ENCODE measurements around the gene TBC1D17. TPM values are rescaled to one million over a fixed set of nuclear protein-coding genes. Genes with fewer than 3 reads are reported as not detected.

The TBC1D17 gene
- total RNA-seq, 1 experiment from 2014 or later, result 17.8 TPM

- ATAC-seq, result no peak
- Histone ChIP-seq H3K4me1 (ENCODE audit: insufficient read depth, low read length) (no peaks in the 10 kb centered on the region), H3K36me3 (ENCODE audit: low read depth, low read length) (peaks cover 12% of the 10 kb centered on the region; the same call in 1 of the 2 replicates), H2AFZ (ENCODE audit: low read length) (no peak overlapping the region), H4K20me1 (ENCODE audit: low read length) (no peaks in the 10 kb centered on the region), H3K4me2 (ENCODE audit: low read length) (no peak overlapping the region), H3K9me3 (ENCODE audit: low read length) (no peaks in the 10 kb centered on the region), H3K9me2 (replicated peaks; ENCODE audit: low read length) (no peaks in the 10 kb centered on the region), H3K9ac (ENCODE audit: low read length) (no peak overlapping the region), H3K27ac (ENCODE audit: low read length) (no peak overlapping the region), H3F3A (ENCODE audit: low read length, unreplicated experiment) (no peaks in the 10 kb centered on the region), H3K4me3 (ENCODE audit: low read length) (no peak overlapping the region), H3K79me2 (ENCODE audit: low read length) (peaks cover 5% of the 10 kb centered on the region), H3K27me3 (ENCODE audit: low read length) (no peaks in the 10 kb centered on the region)
- BruUV-seq (replicated peaks), result no TSS peak
- no peak for DNase-seq
- TF ChIP-seq EZH2phosphoT487 (IDR thresholded peaks at IDR 0.05; ENCODE audit: borderline replicate concordance, low read length), result no peak
- TF ChIP-seq EZH2 (IDR thresholded peaks at IDR 0.05; ENCODE audit: low read length, unreplicated experiment), result no peak
- no peak for TF ChIP-seq CTCF (conservative IDR thresholded peaks at IDR 0.05; ENCODE audit: low read depth, low read length)
- CTCF ChIA-PET, result no interaction called here
- intact Hi-C loops (cut with micrococcal nuclease), result no loop called here
- POLR2A ChIA-PET (ENCODE audit: unreplicated experiment), result no interaction called here
Measured at GRCh38 chr19:49829721-49830120, 47.8 kb upstream of the TBC1D17 start.

- Histone ChIP-seq H3K27ac (ENCODE audit: low read length) (no peak overlapping the region), H3K4me1 (ENCODE audit: insufficient read depth, low read length) (no peaks in the 10 kb centered on the region), H3K4me3 (ENCODE audit: low read length) (no peak overlapping the region), H3K9ac (ENCODE audit: low read length) (no peak overlapping the region), H3K79me2 (ENCODE audit: low read length) (no peaks in the 10 kb centered on the region; the same call in 1 of the 2 replicates), H3K4me2 (ENCODE audit: low read length) (no peak overlapping the region), H3K36me3 (ENCODE audit: low read depth, low read length) (peaks cover 21% of the 10 kb centered on the region; the same call in 1 of the 2 replicates), H3K27me3 (ENCODE audit: low read length) (no peaks in the 10 kb centered on the region), H3K9me3 (ENCODE audit: low read length) (no peaks in the 10 kb centered on the region), H3K9me2 (replicated peaks; ENCODE audit: low read length) (no peaks in the 10 kb centered on the region), H3F3A (ENCODE audit: low read length, unreplicated experiment) (no peaks in the 10 kb centered on the region), H4K20me1 (ENCODE audit: low read length) (no peaks in the 10 kb centered on the region), H2AFZ (ENCODE audit: low read length) (no peak overlapping the region)
- intact Hi-C loops (cut with micrococcal nuclease), result no loop called here
- ATAC-seq, result no peak; the same call in 1 of the 2 replicates
- no peak for DNase-seq
- TF ChIP-seq CTCF (conservative IDR thresholded peaks at IDR 0.05; ENCODE audit: low read depth, low read length) (no peak), EZH2phosphoT487 (IDR thresholded peaks at IDR 0.05; ENCODE audit: borderline replicate concordance, low read length) (no peak), EZH2 (IDR thresholded peaks at IDR 0.05; ENCODE audit: low read length, unreplicated experiment) (no peak)
- ChIA-PET CTCF (no interaction called here), POLR2A (ENCODE audit: unreplicated experiment) (no interaction called here)
- BruUV-seq (replicated peaks), result no TSS peak
Measured at GRCh38 chr19:49830766-49831165, 46.7 kb upstream of the TBC1D17 start.

GRCh38 chr19:49831592-49831991 lies 45.9 kb upstream of the TBC1D17 start:
- intact Hi-C loops (cut with micrococcal nuclease), result no loop called here
- no peak overlapping the region for H3K4me3 ChIP-seq (ENCODE audit: low read length)
- no TSS peak for BruUV-seq (replicated peaks)
- no peaks in the 10 kb centered on the region for H3F3A ChIP-seq (ENCODE audit: low read length, unreplicated experiment)
- no peak overlapping the region for H3K27ac ChIP-seq (ENCODE audit: low read length)
- H3K79me2 ChIP-seq (ENCODE audit: low read length), result no peaks in the 10 kb centered on the region
- no peaks in the 10 kb centered on the region for H3K9me3 ChIP-seq (ENCODE audit: low read length)
- DNase-seq (no peak), ATAC-seq (no peak)
- H4K20me1 ChIP-seq (ENCODE audit: low read length), result no peaks in the 10 kb centered on the region
- peaks cover 26% of the 10 kb centered on the region; the same call in 1 of the 2 replicates for H3K36me3 ChIP-seq (ENCODE audit: low read depth, low read length)
- no peaks in the 10 kb centered on the region for H3K4me1 ChIP-seq (ENCODE audit: insufficient read depth, low read length)
- no peaks in the 10 kb centered on the region for H3K27me3 ChIP-seq (ENCODE audit: low read length)
- H3K9me2 ChIP-seq (replicated peaks; ENCODE audit: low read length), result no peaks in the 10 kb centered on the region
- CTCF ChIA-PET, result no interaction called here
- H3K4me2 ChIP-seq (ENCODE audit: low read length), result no peak overlapping the region
- H2AFZ ChIP-seq (ENCODE audit: low read length), result no peak overlapping the region
- no peak overlapping the region for H3K9ac ChIP-seq (ENCODE audit: low read length)
- TF ChIP-seq EZH2phosphoT487 (IDR thresholded peaks at IDR 0.05; ENCODE audit: borderline replicate concordance, low read length) (no peak), EZH2 (IDR thresholded peaks at IDR 0.05; ENCODE audit: low read length, unreplicated experiment) (no peak), CTCF (conservative IDR thresholded peaks at IDR 0.05; ENCODE audit: low read depth, low read length) (no peak)
- POLR2A ChIA-PET (ENCODE audit: unreplicated experiment), result no interaction called here

All from PC-3 (cell line).